Heart left ventricle (tissue), 16 donors: ENCODE measurements around the gene MYLK4. TPM values are rescaled to one million over a fixed set of nuclear protein-coding genes. Genes with fewer than 3 reads are reported as not detected.

Source experiments
- ATAC-seq, 4 donors: fragments of 200-7000 bp; cut with Tn5 transposase; one replicate each; pipeline ENCODE4 v1.9.1; 2020 to 2022; ENCODE audit warnings: moderate library complexity in 4 of 4, mild to moderate bottlenecking in 3 of 4, moderate number of reproducible peaks in 1 of 4
- DNase-seq, 5 donors: peaks; one replicate each; pipeline ENCODE4 v3.0.0-alpha.2; 2020
- H3K27ac ChIP-seq, 12 donors: fragments of 200-600 bp; sonication (generic) in 4 of 12; one replicate each; pipeline versions ENCODE4 v1.5.0 to v1.8.0; 2016 to 2022; ENCODE audit warnings: mild to moderate bottlenecking in 2 of 12
- H3K27me3 ChIP-seq, 9 donors: fragments of 200-600 bp; sonication (generic) in 2 of 9; one replicate each; pipeline versions ENCODE4 v1.5.1 to v1.8.0; 2016 to 2022; ENCODE audit warnings: mild to moderate bottlenecking in 3 of 9
- H3K36me3 ChIP-seq, 9 donors: fragments of 200-600 bp; sonication (generic) in 2 of 9; one replicate each; pipeline versions ENCODE4 v1.5.0 to v1.8.0; 2018 to 2022; ENCODE audit warnings: mild to moderate bottlenecking in 2 of 9
- H3K4me1 ChIP-seq, 12 donors: fragments of 200-600 bp; sonication (generic) in 4 of 12; one replicate each; pipeline versions ENCODE4 v1.5.0 to v1.8.0; 2016 to 2022; ENCODE audit warnings: mild to moderate bottlenecking in 3 of 12
- H3K4me3 ChIP-seq, 12 donors: fragments of 200-600 bp; sonication (generic) in 4 of 12; one replicate each; pipeline versions ENCODE4 v1.5.0 to v1.8.0; 2017 to 2022; ENCODE audit warnings: mild to moderate bottlenecking in 9 of 12, moderate library complexity in 4 of 12
- H3K9me3 ChIP-seq, 12 donors: fragments of 200-600 bp; sonication (generic) in 4 of 12; one replicate each; pipeline versions ENCODE4 v1.5.0 to v1.8.0; 2016 to 2022; ENCODE audit warnings: mild to moderate bottlenecking in 1 of 12
- POLR2A ChIP-seq, 2 donors: fragments of 450-650 bp; IDR thresholded peaks; one replicate each; pipeline ENCODE4 v1.6.1; 2017; ENCODE audit warnings: antibody characterized with exemption in 2 of 2, mild to moderate bottlenecking in 2 of 2, moderate library complexity in 2 of 2
- WGBS, 4 donors: extraction: QIAGEN DNeasy Blood & Tissue Kit in 2 of 4; methylation state at CpG; one replicate each; pipeline versions ENCODE4 v1.1.5 to v1.1.7; 2013 to 2018; 5-methylcytosine and 5-hydroxymethylcytosine counted together
- intact Hi-C, 10 donors: fragments of 100-400 bp; cut with DNase I; formaldehyde crosslinking; loops; one replicate each; pipeline versions ENCODE4 v1.11.1 to v1.14.2; 2022
- polyA plus RNA-seq, 2 donors: library from polyadenylated mRNA; stranded (reverse); fragments of 200-250 nt; gene quantifications; one replicate each; pipeline ENCODE4 v1.2.3, GENCODE V29; 2013
- total RNA-seq, 9 donors: library from RNA; depleted of rRNA in 2 of 9; stranded (reverse); fragments of >200 nt in 2 of 9; fragmentation: NEBNext Ultra II Directional in 3 of 9; extraction: Animal tissue kit (Norgen Biotek cat#: 25700) in 3 of 9; gene quantifications; one replicate each; pipeline versions ENCODE4 v1.1.0 to v1.2.4, GENCODE V29; 2016 to 2023
- TF ChIP-seq, protein P1 (sequence below), 12 donors: fragments of 200-600 bp; sonication (generic) in 4 of 12; IDR thresholded peaks; one replicate each; pipeline versions ENCODE4 v1.5.0 to v1.8.0; 2018 to 2022; ENCODE audit warnings: antibody characterized with exemption in 12 of 12, mild to moderate bottlenecking in 5 of 12
- donor health status: ischemic (EF 13 %, LVEDD 7.1; RV severe dilation, severe dysfunction).
- donor health status: healthy with polysubstance abuse.
- donor health status: DM: no; HTN: yes; CAD: no.
- donor health status: DM: no; HTN: no; CAD: no.
- donor health status: ischemic (EF 25% LVEDD 6.9; RV normal size, moderate dysfunction).
- donor health status: ischemic (EF 25% LVEDD 5.7; RV mildly dilated, moderate dysfunction).
- donor health status: healthy.
- donor health status: DM: yes; HTN: yes; CAD: no.
- donor health status: ischemic (EF 35%, LVEDD 5.7; RV mildly dilated, moderate dysfunction).
- donor health status: nonischemic (EF 11% LVEDD 7.7; RV severe dilation, severe dysfunction).
- donor health status: DM: yes; HTN: yes; CAD: no.
- donor health status: PGD.
- donor health status: ischemic (EF 29% LVEDD 5.4; RV normal size, mild dysfunction).
- donor health status: nonischemic (EF 23%, LVEDD 6.1; RV moderate dilation, normal function).

Gene MYLK4
- total and polyA plus RNA-seq, 11 donors, result 0.14 to 1.6 (median 0.52) TPM

GRCh38 chr6:2733324-2733723, 17.4 kb downstream of the MYLK4 start:
- no peaks in the 10 kb centered on the region for H3K36me3 ChIP-seq
- 56 to 72% (median 69%) methylated on average over 5 of the region's 5 CpGs for WGBS, 4 donors
- TF ChIP-seq, protein P1, sequence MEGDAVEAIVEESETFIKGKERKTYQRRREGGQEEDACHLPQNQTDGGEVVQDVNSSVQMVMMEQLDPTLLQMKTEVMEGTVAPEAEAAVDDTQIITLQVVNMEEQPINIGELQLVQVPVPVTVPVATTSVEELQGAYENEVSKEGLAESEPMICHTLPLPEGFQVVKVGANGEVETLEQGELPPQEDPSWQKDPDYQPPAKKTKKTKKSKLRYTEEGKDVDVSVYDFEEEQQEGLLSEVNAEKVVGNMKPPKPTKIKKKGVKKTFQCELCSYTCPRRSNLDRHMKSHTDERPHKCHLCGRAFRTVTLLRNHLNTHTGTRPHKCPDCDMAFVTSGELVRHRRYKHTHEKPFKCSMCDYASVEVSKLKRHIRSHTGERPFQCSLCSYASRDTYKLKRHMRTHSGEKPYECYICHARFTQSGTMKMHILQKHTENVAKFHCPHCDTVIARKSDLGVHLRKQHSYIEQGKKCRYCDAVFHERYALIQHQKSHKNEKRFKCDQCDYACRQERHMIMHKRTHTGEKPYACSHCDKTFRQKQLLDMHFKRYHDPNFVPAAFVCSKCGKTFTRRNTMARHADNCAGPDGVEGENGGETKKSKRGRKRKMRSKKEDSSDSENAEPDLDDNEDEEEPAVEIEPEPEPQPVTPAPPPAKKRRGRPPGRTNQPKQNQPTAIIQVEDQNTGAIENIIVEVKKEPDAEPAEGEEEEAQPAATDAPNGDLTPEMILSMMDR (IDR thresholded peaks at IDR 0.05), result no peak
- no peak for TF ChIP-seq POLR2A (IDR thresholded peaks at IDR 0.05)
- DNase-seq (peak; percentile 59 to 78 (median 73)), ATAC-seq (peak; percentile 43 to 75 (median 64))
- H3K27me3 ChIP-seq, result no peaks in the 10 kb centered on the region
- peaks cover 0 to 52% (median 27%) of the 10 kb centered on the region in 12 donors for H3K4me1 ChIP-seq
- H3K9me3 ChIP-seq, result no peaks in the 10 kb centered on the region
- no peak overlapping the region for H3K4me3 ChIP-seq
- peak overlapping the region in 11 of 12 donors; percentile 39 to 89 (median 80) for H3K27ac ChIP-seq
- intact Hi-C loops, result no loop called here

DNA sequence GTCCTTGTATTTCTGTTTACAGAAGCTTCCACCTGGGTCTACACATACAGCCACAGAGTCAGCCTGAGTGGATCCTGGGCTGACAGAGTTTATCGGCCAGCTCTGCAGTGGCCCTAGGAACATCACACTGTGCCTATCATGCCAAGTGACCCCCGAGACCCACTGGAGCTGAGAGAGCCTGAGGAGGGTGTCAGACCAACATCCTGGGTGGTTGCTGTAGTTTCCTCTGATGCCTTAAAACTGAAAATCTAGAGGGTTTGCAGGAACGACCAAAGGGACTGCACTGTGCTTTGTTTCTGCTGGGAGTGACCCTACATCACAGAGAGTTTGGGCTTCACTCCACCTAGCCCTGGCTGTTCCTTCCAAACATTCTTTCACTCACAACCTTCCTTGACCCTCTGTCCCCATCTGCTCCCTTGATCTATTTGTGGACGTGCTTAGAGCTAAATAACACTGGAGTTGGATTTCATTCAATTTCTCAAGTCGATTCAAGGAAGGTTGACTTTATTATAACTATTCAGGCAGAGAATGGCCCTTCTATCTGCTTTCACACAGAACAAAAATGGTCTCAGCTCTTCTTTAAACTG, 18.1 kb downstream of the MYLK4 start:
- Histone ChIP-seq H3K27me3 (no peaks in the 10 kb centered on the region), H3K36me3 (no peaks in the 10 kb centered on the region), H3K27ac (peak overlapping the region in 11 of 12 donors; percentile 39 to 89 (median 80)), H3K9me3 (no peaks in the 10 kb centered on the region), H3K4me1 (peaks cover 0 to 49% (median 26%) of the 10 kb centered on the region in 12 donors), H3K4me3 (no peak overlapping the region)
- intact Hi-C loops, result no loop called here
- ATAC-seq, result peak; percentile 72 to 85 (median 78)
- no peak for TF ChIP-seq POLR2A (IDR thresholded peaks at IDR 0.05)
- TF ChIP-seq, protein P1 (IDR thresholded peaks at IDR 0.05), result no peak
- 9 to 28% (median 26%) methylated on average over 4 to 5 of the region's 5 CpGs for WGBS, 4 donors
- DNase-seq, result peak in 1 of 5 donors; percentile 55

- TF ChIP-seq, protein P1 (IDR thresholded peaks at IDR 0.05), result no peak
- TF ChIP-seq POLR2A (IDR thresholded peaks at IDR 0.05), result no peak
- DNase-seq, result no peak
- WGBS, 4 donors, result 70 to 83% (median 75%) methylated on average over 5 of the region's 5 CpGs
- Histone ChIP-seq H3K4me1 (peaks cover 0 to 49% (median 27%) of the 10 kb centered on the region in 12 donors), H3K27me3 (no peaks in the 10 kb centered on the region), H3K9me3 (no peaks in the 10 kb centered on the region), H3K27ac (peak overlapping the region in 3 of 12 donors; percentile 84 to 85 (median 84)), H3K4me3 (no peak overlapping the region), H3K36me3 (no peaks in the 10 kb centered on the region)
- no peak for ATAC-seq
- intact Hi-C loops, result no loop called here
Observed at GRCh38 chr6:2731281-2731909, 19.3 kb downstream of the MYLK4 start.

GRCh38 chr6:2730353-2731107, 20.2 kb downstream of the MYLK4 start:
- peak overlapping the region in 2 of 12 donors; percentile 84 for H3K27ac ChIP-seq
- H3K4me1 ChIP-seq, result peaks cover 0 to 50% (median 32%) of the 10 kb centered on the region in 12 donors
- DNase-seq (no peak), ATAC-seq (no peak)
- intact Hi-C loops, result no loop called here
- no peak overlapping the region for H3K4me3 ChIP-seq
- H3K36me3 ChIP-seq, result no peaks in the 10 kb centered on the region
- 67 to 73% (median 71%) methylated on average over 9 of the region's 9 CpGs for WGBS, 4 donors
- no peaks in the 10 kb centered on the region for H3K9me3 ChIP-seq
- TF ChIP-seq POLR2A (IDR thresholded peaks at IDR 0.05), result no peak
- TF ChIP-seq, protein P1 (IDR thresholded peaks at IDR 0.05), result no peak
- H3K27me3 ChIP-seq, result no peaks in the 10 kb centered on the region
